Measurements from ENCODE around the gene VAV3. TPM values are rescaled to one million over a fixed set of nuclear protein-coding genes. Genes with fewer than 3 reads are reported as not detected.

The VAV3 gene
- total RNA-seq, 4 donors from 2014 or later, result 2.2 to 20.4 (median 4.0) TPM

- Histone ChIP-seq H3K27me3 (no peaks in the 10 kb centered on the region), H3K4me3 (no peak overlapping the region), H3K4me1 (no peaks in the 10 kb centered on the region), H3K9me3 (no peaks in the 10 kb centered on the region), H3K27ac (no peak overlapping the region), H3K36me3 (no peaks in the 10 kb centered on the region)
- DNase-seq (ENCODE audit: low spot score in 2 of 2), result no peak
- TF ChIP-seq, protein P1, sequence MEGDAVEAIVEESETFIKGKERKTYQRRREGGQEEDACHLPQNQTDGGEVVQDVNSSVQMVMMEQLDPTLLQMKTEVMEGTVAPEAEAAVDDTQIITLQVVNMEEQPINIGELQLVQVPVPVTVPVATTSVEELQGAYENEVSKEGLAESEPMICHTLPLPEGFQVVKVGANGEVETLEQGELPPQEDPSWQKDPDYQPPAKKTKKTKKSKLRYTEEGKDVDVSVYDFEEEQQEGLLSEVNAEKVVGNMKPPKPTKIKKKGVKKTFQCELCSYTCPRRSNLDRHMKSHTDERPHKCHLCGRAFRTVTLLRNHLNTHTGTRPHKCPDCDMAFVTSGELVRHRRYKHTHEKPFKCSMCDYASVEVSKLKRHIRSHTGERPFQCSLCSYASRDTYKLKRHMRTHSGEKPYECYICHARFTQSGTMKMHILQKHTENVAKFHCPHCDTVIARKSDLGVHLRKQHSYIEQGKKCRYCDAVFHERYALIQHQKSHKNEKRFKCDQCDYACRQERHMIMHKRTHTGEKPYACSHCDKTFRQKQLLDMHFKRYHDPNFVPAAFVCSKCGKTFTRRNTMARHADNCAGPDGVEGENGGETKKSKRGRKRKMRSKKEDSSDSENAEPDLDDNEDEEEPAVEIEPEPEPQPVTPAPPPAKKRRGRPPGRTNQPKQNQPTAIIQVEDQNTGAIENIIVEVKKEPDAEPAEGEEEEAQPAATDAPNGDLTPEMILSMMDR (IDR thresholded peaks at IDR 0.05), result no peak
- TF ChIP-seq POLR2A (IDR thresholded peaks at IDR 0.05), result no peak
- TF ChIP-seq EP300 (IDR thresholded peaks at IDR 0.05), result no peak
- 34 to 46% methylated on average over 6 of the region's 6 CpGs for WGBS, 2 donors
Observed at GRCh38 chr1:107530543-107530942, 434.4 kb downstream of the VAV3 start.

DNA sequence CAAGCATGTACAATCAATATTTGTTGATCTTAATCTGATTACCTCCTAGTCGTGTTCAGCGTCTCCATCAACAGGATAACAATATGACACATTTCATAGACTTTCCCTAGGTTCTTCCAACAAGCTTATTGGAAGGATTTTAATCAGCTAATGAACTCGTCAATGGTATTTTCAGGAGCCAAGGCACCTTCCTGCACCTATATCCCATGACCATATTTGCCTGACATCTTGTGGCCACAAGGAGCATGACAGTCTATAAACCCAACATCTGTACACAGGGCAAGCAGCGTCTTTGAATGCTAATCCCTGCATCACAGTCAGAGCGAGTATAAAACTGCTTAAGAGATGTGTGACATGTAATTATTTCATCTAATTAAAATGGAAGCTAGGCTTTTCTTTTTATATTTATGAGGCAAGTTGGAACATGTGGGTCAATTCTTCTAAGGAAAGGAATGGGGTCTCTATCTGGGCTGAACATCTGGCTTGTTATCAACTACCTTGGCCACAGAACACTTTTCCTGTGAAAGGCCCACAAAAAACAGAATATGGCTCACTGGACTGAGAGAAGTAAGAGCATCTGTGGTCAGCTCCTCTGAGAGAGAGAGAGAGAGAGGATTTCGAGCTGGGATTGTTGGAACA lies 435.4 kb downstream of the VAV3 start:
- H3K4me3 ChIP-seq, result no peak overlapping the region
- DNase-seq (ENCODE audit: low spot score in 2 of 2), result peak in 1 of 2 donors; percentile 18
- no peak for TF ChIP-seq POLR2A (IDR thresholded peaks at IDR 0.05)
- TF ChIP-seq EP300 (IDR thresholded peaks at IDR 0.05), result no peak
- TF ChIP-seq, protein P1 (IDR thresholded peaks at IDR 0.05), result peak; percentile 55 to 72 (median 67)
- WGBS, 2 donors, result 23 to 24% methylated on average over 6 of the region's 6 CpGs
- H3K27me3 ChIP-seq, result no peaks in the 10 kb centered on the region
- H3K36me3 ChIP-seq, result no peaks in the 10 kb centered on the region
- H3K9me3 ChIP-seq, result no peaks in the 10 kb centered on the region
- no peak overlapping the region for H3K27ac ChIP-seq
- H3K4me1 ChIP-seq, result no peaks in the 10 kb centered on the region

GRCh38 chr1:107526524-107527198 lies 438.3 kb downstream of the VAV3 start:
- H3K36me3 ChIP-seq, result no peaks in the 10 kb centered on the region
- 43 to 53% methylated on average over 2 of the region's 2 CpGs for WGBS, 2 donors
- TF ChIP-seq EP300 (IDR thresholded peaks at IDR 0.05) (no peak), POLR2A (IDR thresholded peaks at IDR 0.05) (no peak)
- TF ChIP-seq, protein P1 (IDR thresholded peaks at IDR 0.05), result no peak
- H3K27me3 ChIP-seq, result no peaks in the 10 kb centered on the region
- H3K4me1 ChIP-seq, result no peaks in the 10 kb centered on the region
- H3K9me3 ChIP-seq, result no peaks in the 10 kb centered on the region
- DNase-seq (ENCODE audit: low spot score in 2 of 2), result no peak
- H3K27ac ChIP-seq, result no peak overlapping the region
- H3K4me3 ChIP-seq, result no peak overlapping the region

DNA sequence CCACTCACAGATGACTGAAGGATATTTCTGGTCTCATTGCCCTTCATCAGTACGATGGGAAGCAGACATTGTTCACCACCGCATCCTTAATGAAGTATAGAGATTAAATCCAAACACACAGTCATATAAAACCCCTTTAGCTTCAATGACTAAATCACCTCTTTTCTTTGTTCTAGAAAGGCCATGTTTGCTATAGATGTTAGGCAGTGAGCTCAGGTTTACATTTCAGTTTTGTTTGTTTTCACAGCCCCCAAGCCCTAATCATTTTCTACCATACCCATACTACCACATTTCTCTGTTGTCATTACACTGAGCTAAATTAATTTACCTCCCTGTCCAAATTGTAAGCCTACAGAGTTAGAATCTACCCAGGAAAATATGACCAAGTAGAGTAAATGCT lies 439.0 kb downstream of the VAV3 start:
- Histone ChIP-seq H3K36me3 (no peaks in the 10 kb centered on the region), H3K4me3 (no peak overlapping the region), H3K9me3 (no peaks in the 10 kb centered on the region), H3K27ac (no peak overlapping the region), H3K27me3 (no peaks in the 10 kb centered on the region), H3K4me1 (no peaks in the 10 kb centered on the region)
- no peak for DNase-seq (ENCODE audit: low spot score in 2 of 2)
- 87 to 94% methylated on average over 2 of the region's 2 CpGs for WGBS, 2 donors
- TF ChIP-seq EP300 (IDR thresholded peaks at IDR 0.05) (no peak), POLR2A (IDR thresholded peaks at IDR 0.05) (no peak)
- TF ChIP-seq, protein P1 (IDR thresholded peaks at IDR 0.05), result no peak

DNA sequence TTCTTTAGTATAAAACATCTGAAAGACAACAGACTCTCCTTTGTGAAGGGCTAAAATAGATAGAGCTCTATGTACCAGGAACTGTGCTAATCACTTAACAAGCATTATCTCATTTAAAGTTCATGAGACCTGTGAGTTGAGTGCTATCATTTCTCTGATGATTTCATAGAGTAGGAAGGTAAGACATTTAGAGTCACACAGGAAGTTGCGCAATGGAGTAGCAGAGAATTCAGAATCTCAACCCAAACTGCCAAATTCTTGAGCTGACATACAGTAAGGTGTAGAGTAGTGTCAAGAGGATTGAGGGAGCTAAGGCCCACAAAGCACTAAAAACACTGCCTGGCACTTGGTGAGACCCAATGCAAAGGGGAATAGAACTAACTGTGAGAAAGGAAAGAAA lies 439.8 kb downstream of the VAV3 start:
- 94 to 100% methylated on average over 1 of the region's 1 CpG for WGBS, 2 donors
- Histone ChIP-seq H3K9me3 (no peaks in the 10 kb centered on the region), H3K4me3 (no peak overlapping the region), H3K4me1 (no peaks in the 10 kb centered on the region), H3K27me3 (no peaks in the 10 kb centered on the region), H3K27ac (no peak overlapping the region), H3K36me3 (no peaks in the 10 kb centered on the region)
- DNase-seq (ENCODE audit: low spot score in 2 of 2), result no peak
- TF ChIP-seq, protein P1 (IDR thresholded peaks at IDR 0.05), result no peak
- no peak for TF ChIP-seq POLR2A (IDR thresholded peaks at IDR 0.05)
- no peak for TF ChIP-seq EP300 (IDR thresholded peaks at IDR 0.05)
